Smooth muscle cell (in vitro differentiated cells): ENCODE data around the gene FNIP1. TPM values are rescaled to one million over a fixed set of nuclear protein-coding genes. Genes with fewer than 3 reads are reported as not detected.
"Not testable (repeated sequence)": the region's sequence is repeated elsewhere in the genome, so short reads cannot be mapped to it uniquely, and the experiment has no call there.

Experiments
- DNase-seq: peaks from one replicate; lab custom pipeline; 2025; ENCODE audit not compliant: unreplicated experiment; lab: John Stamatoyannopoulos, UW
- H2AFZ ChIP-seq: fragments of 200-600 bp; sonication (generic); 2 replicates; pipeline ENCODE4 v1.6.0; 2016; ENCODE audit warnings: antibody characterized with exemption, low read depth, mild to moderate bottlenecking
- H3F3A ChIP-seq: fragments of 200-600 bp; sonication (generic); 2 replicates; pipeline ENCODE4 v1.6.0; 2017; ENCODE audit warnings: antibody characterized with exemption, low read depth
- H3K27ac ChIP-seq: fragments of 200-600 bp; sonication (generic); 2 replicates; pipeline ENCODE4 v1.5.1; 2016; ENCODE audit warnings: low read depth, mild to moderate bottlenecking
- H3K27me3 ChIP-seq: fragments of 200-600 bp; sonication (generic); 2 replicates; pipeline ENCODE4 v1.6.1; 2016; ENCODE audit warnings: low read depth, mild to moderate bottlenecking
- H3K36me3 ChIP-seq: fragments of 200-600 bp; sonication (generic); 2 replicates; pipeline ENCODE4 v1.5.1; 2016; ENCODE audit warnings: low read depth
- H3K4me1 ChIP-seq: fragments of 200-600 bp; sonication (generic); 2 replicates; pipeline ENCODE4 v1.5.1; 2016; ENCODE audit warnings: low read depth
- H3K4me2 ChIP-seq: fragments of 200-600 bp; sonication (generic); 2 replicates; pipeline ENCODE4 v1.6.0; 2016; ENCODE audit warnings: mild to moderate bottlenecking
- H3K4me3 ChIP-seq: fragments of 200-600 bp; sonication (generic); 2 replicates; pipeline ENCODE4 v1.5.1; 2016; ENCODE audit warnings: mild to moderate bottlenecking
- H3K79me2 ChIP-seq: fragments of 200-600 bp; sonication (generic); 2 replicates; pipeline ENCODE4 v1.6.0; 2016; ENCODE audit warnings: low read depth, mild to moderate bottlenecking
- H3K9ac ChIP-seq: fragments of 200-600 bp; sonication (generic); 2 replicates; pipeline ENCODE4 v1.6.0; 2016; ENCODE audit warnings: low read depth
- H3K9me3 ChIP-seq: fragments of 200-600 bp; sonication (generic); replicated peaks from 2 replicates; pipeline ENCODE4 v1.5.1; 2016; ENCODE audit warnings: low read depth
- H4K20me1 ChIP-seq: fragments of 200-600 bp; sonication (generic); 2 replicates; pipeline ENCODE4 v1.6.0; 2016; ENCODE audit warnings: low read depth
- WGBS: methylation state at CpG from one replicate; pipeline ENCODE4 v1.1.7; 2016; ENCODE audit warnings: low lambda C conversion rate; 5-methylcytosine and 5-hydroxymethylcytosine counted together
- polyA plus RNA-seq: library from polyadenylated mRNA; unstranded; fragments of >200 nt; fragmentation: Nextera tagmentation; extraction: Ambion mirVana; gene quantifications from 2 replicates; pipeline ENCODE4 v1.2.1, GENCODE V29; 2016
- total RNA-seq: library from RNA; depleted of rRNA; stranded (reverse); fragments of >200 nt; gene quantifications from 2 replicates; pipeline ENCODE4 v1.2.3, GENCODE V29; 2014
- TF ChIP-seq, protein P1 (sequence below): fragments of 200-600 bp; sonication (generic); IDR thresholded peaks from 2 replicates; pipeline ENCODE4 v1.5.1; 2017; ENCODE audit warnings: borderline replicate concordance, mild to moderate bottlenecking, antibody characterized with exemption; ENCODE audit not compliant: insufficient read depth, poor library complexity, severe bottlenecking

The FNIP1 gene
- total and polyA plus RNA-seq, 2 experiments from 2014 or later: 8.8 to 47.4 TPM

- no peak for DNase-seq
- 98% methylated on average over 3 of the region's 3 CpGs for WGBS
- no peaks in the 10 kb centered on the region for H3K4me1 ChIP-seq
- no peak overlapping the region for H3K27ac ChIP-seq
- H3F3A ChIP-seq: no peaks in the 10 kb centered on the region
- TF ChIP-seq, protein P1, sequence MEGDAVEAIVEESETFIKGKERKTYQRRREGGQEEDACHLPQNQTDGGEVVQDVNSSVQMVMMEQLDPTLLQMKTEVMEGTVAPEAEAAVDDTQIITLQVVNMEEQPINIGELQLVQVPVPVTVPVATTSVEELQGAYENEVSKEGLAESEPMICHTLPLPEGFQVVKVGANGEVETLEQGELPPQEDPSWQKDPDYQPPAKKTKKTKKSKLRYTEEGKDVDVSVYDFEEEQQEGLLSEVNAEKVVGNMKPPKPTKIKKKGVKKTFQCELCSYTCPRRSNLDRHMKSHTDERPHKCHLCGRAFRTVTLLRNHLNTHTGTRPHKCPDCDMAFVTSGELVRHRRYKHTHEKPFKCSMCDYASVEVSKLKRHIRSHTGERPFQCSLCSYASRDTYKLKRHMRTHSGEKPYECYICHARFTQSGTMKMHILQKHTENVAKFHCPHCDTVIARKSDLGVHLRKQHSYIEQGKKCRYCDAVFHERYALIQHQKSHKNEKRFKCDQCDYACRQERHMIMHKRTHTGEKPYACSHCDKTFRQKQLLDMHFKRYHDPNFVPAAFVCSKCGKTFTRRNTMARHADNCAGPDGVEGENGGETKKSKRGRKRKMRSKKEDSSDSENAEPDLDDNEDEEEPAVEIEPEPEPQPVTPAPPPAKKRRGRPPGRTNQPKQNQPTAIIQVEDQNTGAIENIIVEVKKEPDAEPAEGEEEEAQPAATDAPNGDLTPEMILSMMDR: no peak
- H3K36me3 ChIP-seq: peaks cover 22% of the 10 kb centered on the region
- no peak overlapping the region for H3K9ac ChIP-seq
- H3K79me2 ChIP-seq: peaks cover 26% of the 10 kb centered on the region
- no peak overlapping the region for H3K4me3 ChIP-seq
- H3K4me2 ChIP-seq: no peak overlapping the region
- peaks cover 14% of the 10 kb centered on the region for H4K20me1 ChIP-seq
- no peaks in the 10 kb centered on the region for H3K27me3 ChIP-seq
- H3K9me3 ChIP-seq: no peaks in the 10 kb centered on the region
- H2AFZ ChIP-seq: no peak overlapping the region
These were observed 56.3 kb downstream of the FNIP1 start for GRCh38 chr5:131740477-131740876.

DNA sequence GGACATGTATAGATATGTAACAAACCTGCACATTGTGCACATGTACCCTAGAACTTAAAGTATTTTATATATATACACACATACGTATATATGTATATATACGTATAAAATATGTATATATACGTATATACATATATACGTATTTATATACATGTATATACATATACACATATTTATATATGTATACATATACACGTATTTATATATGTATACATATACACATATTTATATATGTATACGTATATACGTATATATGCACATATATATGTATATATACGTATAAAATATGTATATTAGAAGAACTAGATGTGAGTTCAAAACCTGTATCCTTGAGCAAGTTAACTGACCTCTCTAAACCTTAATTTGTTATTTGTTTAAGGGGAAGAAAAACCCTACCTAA, 61.4 kb downstream of the FNIP1 start:
- H3K79me2 ChIP-seq: peaks cover 9% of the 10 kb centered on the region
- 96% methylated on average over 8 of the region's 8 CpGs for WGBS
- no peak overlapping the region for H2AFZ ChIP-seq
- no peak overlapping the region for H3K9ac ChIP-seq
- H4K20me1 ChIP-seq: peaks cover 6% of the 10 kb centered on the region
- H3F3A ChIP-seq: no peaks in the 10 kb centered on the region
- TF ChIP-seq, protein P1: no peak
- H3K27ac ChIP-seq: no peak overlapping the region
- no peak overlapping the region for H3K4me2 ChIP-seq
- H3K9me3 ChIP-seq: no peaks in the 10 kb centered on the region
- DNase-seq: no peak
- H3K36me3 ChIP-seq: peaks cover 15% of the 10 kb centered on the region
- no peaks in the 10 kb centered on the region for H3K27me3 ChIP-seq
- no peaks in the 10 kb centered on the region for H3K4me1 ChIP-seq
- no peak overlapping the region for H3K4me3 ChIP-seq

DNA sequence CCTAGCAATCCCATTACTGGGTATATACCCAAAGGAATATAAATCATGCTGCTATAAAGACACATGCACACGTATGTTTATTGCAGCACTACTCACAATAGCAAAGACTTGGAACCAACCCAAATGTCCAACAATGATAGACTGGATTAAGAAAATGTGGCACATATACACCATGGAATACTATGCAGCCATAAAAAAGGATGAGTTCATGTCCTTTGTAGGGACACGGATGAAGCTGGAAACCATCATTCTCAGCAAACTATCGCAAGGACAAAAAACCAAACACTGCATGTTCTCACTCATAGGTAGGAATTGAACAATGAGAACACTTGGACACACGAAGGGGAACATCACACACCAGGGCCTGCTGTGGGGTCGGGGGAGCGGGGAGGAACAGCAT, 61.9 kb downstream of the FNIP1 start:
- not testable (repeated sequence) for DNase-seq, H3K9ac ChIP-seq, H3K4me3 ChIP-seq, H3K4me1 ChIP-seq, H3K9me3 ChIP-seq, H3K27ac ChIP-seq, H3K4me2 ChIP-seq, H3K27me3 ChIP-seq, H3F3A ChIP-seq, H4K20me1 ChIP-seq, H3K79me2 ChIP-seq, H2AFZ ChIP-seq
- WGBS: 100% methylated on average over 5 of the region's 6 CpGs
- H3K36me3 ChIP-seq: peaks cover 15% of the 10 kb centered on the region

- WGBS: 91% methylated on average over 4 of the region's 4 CpGs
These were observed 67.5 kb downstream of the FNIP1 start for GRCh38 chr5:131729292-131729691.

GRCh38 chr5:131724089-131724488, 72.7 kb downstream of the FNIP1 start:
- not testable (repeated sequence) for H3F3A ChIP-seq, DNase-seq, H3K4me2 ChIP-seq, H3K79me2 ChIP-seq, H3K27me3 ChIP-seq, H3K9me3 ChIP-seq, H3K4me1 ChIP-seq, H3K9ac ChIP-seq, H2AFZ ChIP-seq, H3K27ac ChIP-seq, H4K20me1 ChIP-seq, H3K4me3 ChIP-seq
- peaks cover 32% of the 10 kb centered on the region for H3K36me3 ChIP-seq

More at GRCh38 chr5:131729292-131729691, 67.5 kb downstream of the FNIP1 start:
- not testable (repeated sequence) for H3K4me1 ChIP-seq, H2AFZ ChIP-seq, H3K9me3 ChIP-seq, H3K27ac ChIP-seq, DNase-seq, H3K79me2 ChIP-seq, H4K20me1 ChIP-seq, H3K4me3 ChIP-seq, H3F3A ChIP-seq, H3K4me2 ChIP-seq, H3K9ac ChIP-seq, H3K27me3 ChIP-seq
- H3K36me3 ChIP-seq: peaks cover 12% of the 10 kb centered on the region
